Neuronal stem cell (in vitro differentiated cells): ENCODE results near the gene TTF2.

Experiments
- DNase-seq: peaks from one replicate; pipeline ENCODE4 v3.0.0-alpha.2; 2013; ENCODE audit warnings: low spot score
- H2AFZ ChIP-seq: one replicate; pipeline ENCODE4 v1.6.1; 2013; ENCODE audit warnings: mild to moderate bottlenecking, low read length, inconsistent platforms
- H2AK5ac ChIP-seq: 2 replicates; pipeline ENCODE4 v1.6.1; 2013; ENCODE audit warnings: low read depth, mild to moderate bottlenecking, inconsistent platforms, low read length, moderate library complexity, mixed read lengths
- H2BK120ac ChIP-seq: 2 replicates; pipeline ENCODE4 v1.6.1; 2013; ENCODE audit warnings: low read depth, mild to moderate bottlenecking, inconsistent platforms, low read length, moderate library complexity, mixed read lengths
- H2BK12ac ChIP-seq: one replicate; pipeline ENCODE4 v1.6.1; 2013; ENCODE audit warnings: low read length, inconsistent platforms
- H2BK15ac ChIP-seq: 2 replicates; pipeline ENCODE4 v1.6.1; 2013; ENCODE audit warnings: mild to moderate bottlenecking, low read length, inconsistent platforms, mixed read lengths
- H2BK5ac ChIP-seq: one replicate; pipeline ENCODE4 v1.6.1; 2013; ENCODE audit warnings: inconsistent platforms, mild to moderate bottlenecking, low read length, moderate library complexity
- H3K14ac ChIP-seq: one replicate; pipeline ENCODE4 v1.6.1; 2013; ENCODE audit warnings: low read length, inconsistent platforms
- H3K18ac ChIP-seq: 2 replicates; pipeline ENCODE4 v1.6.1; 2013; ENCODE audit warnings: low read length, inconsistent platforms
- H3K23ac ChIP-seq: 2 replicates; pipeline ENCODE4 v1.6.1; 2013; ENCODE audit warnings: low read depth, mild to moderate bottlenecking, mixed read lengths, low read length, inconsistent platforms; ENCODE audit not compliant: poor library complexity
- H3K27ac ChIP-seq: replicated peaks from 3 replicates; pipeline ENCODE4 v1.5.1; 2013; ENCODE audit warnings: low read length, inconsistent platforms
- H3K27me3 ChIP-seq, 3 experiments: 2 replicates each; pipeline ENCODE4 v1.6.1; 2013; ENCODE audit warnings: low read length in 3 of 3, mild to moderate bottlenecking in 2 of 3, inconsistent platforms in 1 of 3, low read depth in 1 of 3, mixed read lengths in 1 of 3, moderate library complexity in 1 of 3; ENCODE audit not compliant: control insufficient read depth in 3 of 3, insufficient read depth in 3 of 3
- H3K36me3 ChIP-seq, 2 donors: replicated peaks in 1 of 2; 2 replicates each; pipeline ENCODE4 v1.6.1; 2013; ENCODE audit warnings: low read length in 2 of 2; ENCODE audit not compliant: control insufficient read depth in 2 of 2, insufficient read depth in 2 of 2
- H3K4ac ChIP-seq: 2 replicates; pipeline ENCODE4 v1.6.1; 2013; ENCODE audit warnings: inconsistent platforms, mild to moderate bottlenecking, low read length, moderate library complexity
- H3K4me1 ChIP-seq, 2 donors: 1 replicate in 1 of 2; 2 replicates in 1 of 2; pipeline ENCODE4 v1.6.1; 2013; ENCODE audit warnings: low read length in 2 of 2, low read depth in 1 of 2; ENCODE audit not compliant: control insufficient read depth in 2 of 2, insufficient read depth in 1 of 2
- H3K4me2 ChIP-seq: one replicate; pipeline ENCODE4 v1.6.1; 2013; ENCODE audit warnings: mild to moderate bottlenecking, low read length, inconsistent platforms; ENCODE audit not compliant: insufficient read depth, poor library complexity, severe bottlenecking
- H3K4me3 ChIP-seq, 2 donors: 2 replicates each; pipeline ENCODE4 v1.5.1; 2013; ENCODE audit warnings: low read length in 2 of 2, mild to moderate bottlenecking in 2 of 2, inconsistent platforms in 1 of 2, moderate library complexity in 1 of 2
- H3K79me1 ChIP-seq: one replicate; pipeline ENCODE4 v1.6.1; 2013; ENCODE audit warnings: low read depth, mild to moderate bottlenecking, inconsistent platforms, low read length, moderate library complexity
- H3K9ac ChIP-seq: one replicate; pipeline ENCODE4 v1.6.1; 2013; ENCODE audit warnings: mild to moderate bottlenecking, low read depth, low read length, inconsistent platforms; ENCODE audit not compliant: poor library complexity
- H3K9me3 ChIP-seq, 2 donors: replicated peaks in 1 of 2; 2 replicates each; pipeline versions ENCODE3 to v1.6.1; 2013; ENCODE audit warnings: low read length in 2 of 2, mild to moderate bottlenecking in 2 of 2, inconsistent platforms in 1 of 2, low read depth in 1 of 2, mixed read lengths in 1 of 2, moderate library complexity in 1 of 2; ENCODE audit not compliant: control insufficient read depth in 2 of 2, insufficient read depth in 1 of 2
- H4K8ac ChIP-seq: one replicate; pipeline ENCODE4 v1.6.1; 2013; ENCODE audit warnings: low read depth, mild to moderate bottlenecking, inconsistent platforms, low read length, moderate library complexity
- H4K91ac ChIP-seq: one replicate; pipeline ENCODE4 v1.6.1; 2013; ENCODE audit warnings: low read length, low read depth, mild to moderate bottlenecking, inconsistent platforms; ENCODE audit not compliant: poor library complexity
- WGBS, 2 donors: extraction: QIAGEN DNeasy Blood & Tissue Kit; methylation state at CpG; one replicate each; pipeline ENCODE4 v1.1.7; 2013; ENCODE audit warnings: missing lambda C conversion rate in 2 of 2, mixed read lengths in 1 of 2; ENCODE audit not compliant: insufficient read length in 2 of 2, insufficient replicate concordance in 1 of 2; ENCODE audit errors: extremely low coverage in 2 of 2; 5-methylcytosine and 5-hydroxymethylcytosine counted together

The TTF2 gene

GRCh38 chr1:117093870-117094621 lies 33.9 kb downstream of the TTF2 start:
- Histone ChIP-seq H3K18ac (no peak overlapping the region), H3K36me3 (peaks cover 11 to 99% of the 10 kb centered on the region in 2 donors), H3K4me1 (peaks cover 22 to 26% of the 10 kb centered on the region in 2 donors), H2AFZ (peak overlapping the region; percentile 55), H3K4me3 (no peak overlapping the region), H2BK15ac (no peak overlapping the region), H3K14ac (no peak overlapping the region), H2BK5ac (no peak overlapping the region), H3K9ac (no peak overlapping the region), H3K23ac (no peak overlapping the region), H3K27me3 (no peaks in the 10 kb centered on the region), H3K9me3 (no peaks in the 10 kb centered on the region), H2BK12ac (no peak overlapping the region), H3K79me1 (no peaks in the 10 kb centered on the region), H2BK120ac (no peak overlapping the region), H2AK5ac (no peak overlapping the region), H3K4ac (no peak overlapping the region), H3K4me2 (no peak overlapping the region), H4K91ac (no peak overlapping the region), H3K27ac (no peak overlapping the region), H4K8ac (no peak overlapping the region)
- no CpG with 5 or more reads among the region's 6 CpGs for WGBS, 2 donors
- DNase-seq: no peak

GRCh38 chr1:117094841-117095604 lies 34.9 kb downstream of the TTF2 start:
- Histone ChIP-seq H3K18ac (no peak overlapping the region), H2BK5ac (no peak overlapping the region), H2AFZ (no peak overlapping the region), H3K9me3 (no peaks in the 10 kb centered on the region), H3K27me3 (no peaks in the 10 kb centered on the region), H3K36me3 (peaks cover 11 to 99% of the 10 kb centered on the region in 2 donors), H2BK15ac (no peak overlapping the region), H3K23ac (no peak overlapping the region), H4K8ac (no peak overlapping the region), H3K27ac (no peak overlapping the region), H2BK120ac (no peak overlapping the region), H2AK5ac (no peak overlapping the region), H3K4me3 (no peak overlapping the region), H3K9ac (no peak overlapping the region), H3K4ac (no peak overlapping the region), H3K79me1 (no peaks in the 10 kb centered on the region), H3K14ac (no peak overlapping the region), H2BK12ac (no peak overlapping the region), H3K4me1 (peaks cover 23 to 26% of the 10 kb centered on the region in 2 donors), H4K91ac (no peak overlapping the region), H3K4me2 (no peak overlapping the region)
- no CpG with 5 or more reads among the region's 7 CpGs for WGBS, 2 donors
- DNase-seq: no peak

GRCh38 chr1:117096951-117097408 lies 36.9 kb downstream of the TTF2 start:
- Histone ChIP-seq H3K4me2 (no peak overlapping the region), H3K9ac (no peak overlapping the region), H3K4ac (no peak overlapping the region), H3K9me3 (no peaks in the 10 kb centered on the region), H3K4me1 (peaks cover 21 to 26% of the 10 kb centered on the region in 2 donors), H2BK12ac (no peak overlapping the region), H2AFZ (no peak overlapping the region), H4K91ac (no peak overlapping the region), H2AK5ac (no peak overlapping the region), H3K27ac (no peak overlapping the region), H2BK120ac (no peak overlapping the region), H3K36me3 (peaks cover 14 to 98% of the 10 kb centered on the region in 2 donors), H3K18ac (no peak overlapping the region), H2BK5ac (no peak overlapping the region), H2BK15ac (no peak overlapping the region), H4K8ac (no peak overlapping the region), H3K27me3 (no peaks in the 10 kb centered on the region), H3K4me3 (no peak overlapping the region), H3K79me1 (no peaks in the 10 kb centered on the region), H3K14ac (no peak overlapping the region), H3K23ac (no peak overlapping the region)
- no CpG with 5 or more reads among the region's 3 CpGs for WGBS, 2 donors
- no peak for DNase-seq

GRCh38 chr1:117097443-117097842 lies 37.3 kb downstream of the TTF2 start:
- Histone ChIP-seq H3K14ac (no peak overlapping the region), H3K9me3 (no peaks in the 10 kb centered on the region), H3K36me3 (peaks cover 16 to 98% of the 10 kb centered on the region in 2 donors), H4K8ac (no peak overlapping the region), H3K9ac (no peak overlapping the region), H2BK120ac (no peak overlapping the region), H3K27me3 (no peaks in the 10 kb centered on the region), H3K79me1 (no peaks in the 10 kb centered on the region), H3K4me1 (peaks cover 21 to 25% of the 10 kb centered on the region in 2 donors), H4K91ac (no peak overlapping the region), H3K4ac (no peak overlapping the region), H2BK12ac (no peak overlapping the region), H2BK5ac (no peak overlapping the region), H3K4me3 (no peak overlapping the region), H2BK15ac (no peak overlapping the region), H3K27ac (no peak overlapping the region), H2AFZ (no peak overlapping the region), H3K18ac (no peak overlapping the region), H3K23ac (no peak overlapping the region), H3K4me2 (no peak overlapping the region), H2AK5ac (no peak overlapping the region)
- DNase-seq: no peak
- WGBS, 2 donors: no CpG with 5 or more reads among the region's 4 CpGs
